ENCODE results near the gene COL18A1.
"Not testable (repeated sequence)": the region's sequence is repeated elsewhere in the genome, so short reads cannot be mapped to it uniquely, and the experiment has no call there.

The COL18A1 gene

GRCh38 chr21:45436351-45437065 is 31.5 kb downstream of the COL18A1 start:
- TF ChIP-seq BACH2 (CRISPR knock-in tag; IDR thresholded peaks at IDR 0.05; ENCODE audit: borderline replicate concordance) (no peak), OSR1 (CRISPR knock-in tag; IDR thresholded peaks at IDR 0.05) (no peak), TCF4 (CRISPR knock-in tag; IDR thresholded peaks at IDR 0.05; ENCODE audit: borderline replicate concordance) (no peak), TSHZ2 (CRISPR knock-in tag; IDR thresholded peaks at IDR 0.05) (no peak), CSRNP3 (CRISPR knock-in tag; IDR thresholded peaks at IDR 0.05) (no peak)
- no peak for ATAC-seq

- ATAC-seq, result not testable (repeated sequence)
Measured at GRCh38 chr21:45437844-45438243, 32.9 kb downstream of the COL18A1 start.

- ATAC-seq, result no peak
- TF ChIP-seq PPARA (CRISPR knock-in tag; IDR thresholded peaks at IDR 0.05; ENCODE audit: borderline replicate concordance), result no peak
- TF ChIP-seq ZNF70 (CRISPR knock-in tag; IDR thresholded peaks at IDR 0.05), result no peak
Measured at GRCh38 chr21:45438391-45439145, 33.6 kb downstream of the COL18A1 start.

- TF ChIP-seq ZFP30 (CRISPR knock-in tag; IDR thresholded peaks at IDR 0.05) (no peak), CSRNP3 (CRISPR knock-in tag; IDR thresholded peaks at IDR 0.05) (no peak), PPARA (CRISPR knock-in tag; IDR thresholded peaks at IDR 0.05; ENCODE audit: borderline replicate concordance) (no peak), ZNF8 (CRISPR knock-in tag; IDR thresholded peaks at IDR 0.05) (no peak), GLIS3 (CRISPR knock-in tag; IDR thresholded peaks at IDR 0.05) (no peak), CSDC2 (CRISPR knock-in tag; IDR thresholded peaks at IDR 0.05) (no peak), ZNF70 (CRISPR knock-in tag; IDR thresholded peaks at IDR 0.05) (no peak), ARNTL (CRISPR knock-in tag; IDR thresholded peaks at IDR 0.05; ENCODE audit: borderline replicate concordance, low read depth) (no peak), RARB (CRISPR knock-in tag; IDR thresholded peaks at IDR 0.05) (no peak), ZFP3 (CRISPR knock-in tag; IDR thresholded peaks at IDR 0.05) (no peak), BACH2 (CRISPR knock-in tag; IDR thresholded peaks at IDR 0.05; ENCODE audit: borderline replicate concordance) (no peak)
- peak; percentile 90 for ATAC-seq
Measured at GRCh38 chr21:45439161-45439872, 34.4 kb downstream of the COL18A1 start.

GRCh38 chr21:45439901-45440461 is 35.0 kb downstream of the COL18A1 start:
- no peak for ATAC-seq

More at GRCh38 chr21:45439901-45440461, 35.0 kb downstream of the COL18A1 start:
- no peak for TF ChIP-seq TCF4 (CRISPR knock-in tag; IDR thresholded peaks at IDR 0.05; ENCODE audit: borderline replicate concordance)
- TF ChIP-seq TSHZ2 (CRISPR knock-in tag; IDR thresholded peaks at IDR 0.05), result no peak
- no peak for TF ChIP-seq CREB5 (CRISPR knock-in tag; IDR thresholded peaks at IDR 0.05; ENCODE audit: low read depth)
- TF ChIP-seq BACH2 (CRISPR knock-in tag; IDR thresholded peaks at IDR 0.05; ENCODE audit: borderline replicate concordance), result no peak
